OCI-M2 (cell line): ENCODE results near the gene ZNF423.

ENCODE experiments used
- DNase-seq: peaks from one replicate; lab custom pipeline; 2025; ENCODE audit not compliant: unreplicated experiment; lab: John Stamatoyannopoulos, UW

The ZNF423 gene

GRCh38 chr16:49849037-49849753 is 6.7 kb downstream of the ZNF423 start:
- DNase-seq = no peak

GRCh38 chr16:49848530-49848929 is 7.4 kb downstream of the ZNF423 start:
- DNase-seq = no peak

GRCh38 chr16:49846800-49847199 is 9.1 kb downstream of the ZNF423 start:
- no peak for DNase-seq

GRCh38 chr16:49844359-49844758 is 11.6 kb downstream of the ZNF423 start:
- no peak for DNase-seq

- no peak for DNase-seq
These were observed 12.2 kb downstream of the ZNF423 start for GRCh38 chr16:49843758-49844157.

- no peak for DNase-seq
These were observed 12.9 kb downstream of the ZNF423 start for GRCh38 chr16:49842972-49843371.

- DNase-seq = no peak
These were observed 16.7 kb downstream of the ZNF423 start for GRCh38 chr16:49839017-49839825.

- DNase-seq = no peak
These were observed 17.4 kb downstream of the ZNF423 start for GRCh38 chr16:49838441-49839016.

- no peak for DNase-seq
These were observed 18.1 kb downstream of the ZNF423 start for GRCh38 chr16:49837688-49838410.

- no peak for DNase-seq
These were observed 19.2 kb downstream of the ZNF423 start for GRCh38 chr16:49836668-49837067.

- no peak for DNase-seq
These were observed 19.7 kb downstream of the ZNF423 start for GRCh38 chr16:49836218-49836617.

- no peak for DNase-seq
These were observed 20.6 kb downstream of the ZNF423 start for GRCh38 chr16:49835161-49835777.

GRCh38 chr16:49834531-49835151 is 21.3 kb downstream of the ZNF423 start:
- DNase-seq = no peak

GRCh38 chr16:49833796-49834530 is 21.9 kb downstream of the ZNF423 start:
- DNase-seq = no peak

GRCh38 chr16:49833085-49833484 is 22.8 kb downstream of the ZNF423 start:
- DNase-seq = no peak

- no peak for DNase-seq
These were observed 23.7 kb downstream of the ZNF423 start for GRCh38 chr16:49832177-49832576.

- no peak for DNase-seq
These were observed 25.0 kb downstream of the ZNF423 start for GRCh38 chr16:49830873-49831272.

GRCh38 chr16:49828533-49829267 is 27.2 kb downstream of the ZNF423 start:
- no peak for DNase-seq

- DNase-seq = no peak
These were observed 28.0 kb downstream of the ZNF423 start for GRCh38 chr16:49827805-49828438.
